HG03520 (cell line): ENCODE results near the gene PPM1K.

Experiments used
- ATAC-seq: cut with Tn5 transposase; IDR thresholded peaks from one replicate; pipeline ENCODE4 v1.9.1; 2021; ENCODE audit warnings: mild to moderate bottlenecking, moderate library complexity; ENCODE audit not compliant: unreplicated experiment

The PPM1K gene

DNA sequence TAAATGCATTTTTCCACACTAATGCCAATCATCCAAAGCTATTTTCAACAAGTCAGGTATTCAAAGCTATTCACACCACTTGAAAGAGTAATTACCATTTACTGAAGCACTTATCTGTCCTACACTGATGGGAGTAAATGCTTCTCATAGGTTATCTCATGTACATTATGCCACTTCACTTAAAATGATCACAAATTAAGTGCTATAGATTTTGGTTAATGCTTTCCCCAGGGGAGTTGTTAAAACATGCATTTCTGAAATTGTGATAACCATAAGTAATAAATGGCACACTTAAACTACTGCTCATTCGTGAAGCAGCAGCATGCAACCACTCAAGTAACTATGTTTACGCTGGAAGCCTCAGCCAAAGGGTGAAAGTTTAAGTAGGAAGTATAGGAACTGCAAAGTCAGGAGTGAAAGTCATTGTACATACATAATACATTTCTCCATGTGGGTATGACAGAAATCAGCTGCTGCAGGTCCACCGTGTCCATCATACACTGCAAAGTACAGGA lies 6.6 kb downstream of the PPM1K start:
- no peak for ATAC-seq

DNA sequence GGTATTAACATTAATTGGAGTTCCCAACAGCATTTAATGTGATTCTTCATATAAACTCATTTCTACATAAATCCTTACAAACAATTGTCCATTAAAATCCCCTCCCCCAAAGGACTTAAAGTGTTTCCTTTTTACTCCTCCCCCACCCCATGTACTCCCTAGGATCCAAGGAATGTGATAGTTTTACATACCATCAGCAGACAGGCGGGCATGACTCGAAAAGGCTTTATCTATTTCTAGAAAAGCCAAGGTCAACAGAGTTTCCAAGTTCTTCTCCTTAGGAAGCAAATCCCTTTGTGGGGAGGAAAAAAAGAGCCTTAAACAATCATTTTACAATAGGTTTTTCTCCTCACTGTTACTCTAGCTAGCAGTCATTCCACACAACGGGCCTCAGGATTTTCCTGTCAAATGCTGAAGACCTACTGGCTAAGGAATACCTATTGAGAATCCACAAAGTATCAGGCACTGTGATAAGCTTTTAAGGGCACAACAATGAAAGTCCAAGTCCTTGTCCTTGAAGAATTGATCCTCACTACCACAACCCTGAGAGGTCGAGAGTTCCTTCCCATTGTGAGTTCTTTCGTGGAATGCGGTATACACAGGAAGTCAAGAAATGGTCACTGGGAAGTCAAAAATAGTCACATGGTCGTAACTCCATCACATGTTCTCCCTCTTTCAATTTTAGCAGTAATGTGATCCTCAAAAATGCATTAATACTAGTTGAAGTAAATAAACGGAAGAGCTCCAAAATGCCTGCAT lies 7.2 kb downstream of the PPM1K start:
- no peak for ATAC-seq

DNA sequence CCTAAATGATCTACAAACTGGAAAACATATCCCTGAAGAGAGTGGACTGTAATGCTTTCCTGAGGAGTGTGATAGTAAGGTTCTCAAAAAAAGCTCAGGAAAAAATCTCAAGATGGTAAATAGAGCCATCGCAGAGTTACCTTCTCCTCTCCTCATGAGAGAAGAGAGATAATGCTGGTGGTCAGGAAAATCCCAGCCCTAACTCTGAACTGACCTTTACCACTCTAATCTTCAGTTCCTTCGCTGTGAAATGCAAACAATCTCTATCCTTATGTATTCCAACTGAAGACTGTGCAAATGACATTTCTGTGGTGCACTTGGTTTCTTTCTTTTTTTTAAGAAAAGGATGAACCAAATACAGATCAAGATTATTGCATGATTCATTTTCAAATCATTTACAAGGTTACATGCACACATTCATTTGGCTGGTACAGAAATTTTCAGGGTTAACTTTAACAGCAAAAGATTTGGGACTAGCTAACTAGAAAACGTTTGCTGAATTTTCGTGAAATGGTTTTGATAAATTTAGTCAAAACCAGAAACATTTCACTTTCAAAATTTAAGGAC lies 8.3 kb downstream of the PPM1K start:
- ATAC-seq, result no peak

DNA sequence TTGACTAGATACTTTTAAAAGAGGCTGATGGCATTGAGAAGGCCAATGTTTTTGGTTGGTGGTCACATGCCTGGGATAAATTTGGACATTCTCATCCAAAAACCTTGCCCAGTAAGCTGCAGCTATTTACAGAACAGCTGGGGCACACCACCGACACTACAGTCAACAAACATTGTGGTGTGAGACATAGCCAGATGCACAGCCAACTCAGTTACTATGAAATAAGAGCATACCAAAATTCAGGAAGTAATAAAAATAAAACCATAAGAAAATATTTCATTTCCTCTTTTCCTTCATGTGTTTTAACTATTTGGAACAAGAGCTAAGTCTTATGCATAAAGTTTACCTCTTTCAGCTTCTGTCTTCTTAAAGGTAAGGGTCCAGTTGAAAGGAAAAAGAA lies 8.8 kb downstream of the PPM1K start:
- peak; percentile 51 for ATAC-seq

DNA sequence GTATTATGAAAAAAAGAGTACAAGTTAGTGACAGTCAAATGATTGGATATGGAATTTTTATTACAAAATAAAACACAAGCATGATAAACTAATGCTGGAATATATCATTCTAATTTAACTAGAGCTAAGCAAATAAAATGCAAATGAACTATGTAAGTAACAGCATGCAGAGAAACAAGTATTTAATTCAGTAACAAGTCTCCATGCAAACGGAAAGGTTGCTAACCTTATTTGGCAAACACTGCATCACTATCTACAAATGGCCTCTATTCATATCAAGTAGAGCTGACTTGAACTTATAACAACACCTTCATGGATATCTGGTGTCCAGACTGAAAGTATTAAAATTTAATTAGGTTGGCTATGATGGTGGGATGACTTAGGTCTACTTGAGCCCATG lies 15.4 kb downstream of the PPM1K start:
- no peak for ATAC-seq

DNA sequence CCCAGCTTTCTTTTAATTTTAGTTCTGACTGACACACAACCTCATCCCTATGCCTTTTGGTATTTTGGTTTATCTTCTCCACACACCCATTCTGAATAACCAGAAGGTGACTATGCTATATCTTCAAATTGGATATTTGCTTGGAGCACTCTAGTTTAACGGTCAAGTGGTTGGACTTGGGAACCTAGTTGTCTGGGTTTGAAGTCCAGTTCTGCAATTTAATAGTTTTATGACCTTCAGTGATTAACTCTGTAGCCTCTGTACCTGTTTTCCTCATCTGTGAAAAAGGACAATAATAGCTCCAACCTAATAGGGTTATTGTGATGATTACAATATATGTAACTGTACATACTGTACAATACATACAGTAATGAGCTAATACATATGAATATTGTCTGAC lies 20.0 kb downstream of the PPM1K start:
- no peak for ATAC-seq

DNA sequence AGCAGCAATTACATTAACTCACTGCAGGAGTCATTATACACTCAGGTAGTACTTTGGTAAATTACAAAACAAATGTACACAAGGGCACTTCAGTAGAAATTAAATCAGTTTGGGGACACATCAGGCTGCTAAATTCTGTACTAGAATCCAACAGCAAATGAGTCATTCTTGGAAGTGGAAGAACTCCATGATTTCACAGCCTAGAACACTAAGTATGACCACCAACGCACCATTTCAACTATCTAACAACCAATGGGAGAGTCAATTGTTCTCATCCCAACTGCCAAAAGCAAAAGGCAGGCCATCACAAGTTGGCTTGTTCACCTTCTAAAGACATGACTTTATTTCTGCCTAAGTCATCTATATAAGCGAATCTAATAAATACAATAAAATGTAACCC lies 26.6 kb downstream of the PPM1K start:
- no peak for ATAC-seq

DNA sequence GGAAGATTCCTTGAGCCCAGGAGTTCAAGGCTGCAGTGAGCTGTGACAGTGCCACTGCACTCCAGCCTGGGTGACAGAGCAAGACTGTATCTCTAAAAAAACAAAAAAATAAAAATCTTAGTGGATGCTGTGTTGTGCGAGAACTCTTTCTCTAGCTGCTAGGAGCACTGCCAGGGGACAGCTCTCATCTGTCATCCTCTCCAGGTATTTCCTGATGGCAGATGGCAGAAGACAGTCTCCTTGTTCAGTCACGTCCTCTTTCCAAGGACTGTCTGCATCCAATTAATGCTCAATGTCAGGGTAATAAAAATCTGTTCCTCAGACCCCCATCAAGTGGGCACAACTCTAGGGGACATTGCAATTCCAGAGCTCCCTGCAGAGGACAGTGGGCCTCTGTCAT lies 29.2 kb downstream of the PPM1K start:
- no peak for ATAC-seq

DNA sequence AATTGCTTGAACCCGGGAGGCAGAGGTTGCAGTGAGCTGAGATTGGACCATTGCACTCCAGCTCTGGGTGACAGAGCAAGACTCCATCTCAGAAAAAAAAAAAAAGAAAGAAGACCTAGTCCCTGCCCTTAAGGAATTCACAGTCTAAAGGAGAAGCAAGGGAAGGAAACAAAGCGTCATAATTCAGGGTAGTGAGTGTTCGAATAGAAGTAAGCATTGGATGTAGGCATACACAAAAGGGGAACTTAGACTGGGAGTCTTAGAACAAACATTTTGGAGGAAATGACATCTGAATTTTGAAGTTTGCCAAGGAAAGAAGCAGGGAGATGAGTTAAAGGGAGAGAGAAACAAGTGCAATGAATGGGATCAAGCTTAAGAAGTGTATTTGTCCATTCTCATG lies 32.4 kb downstream of the PPM1K start:
- no peak for ATAC-seq

DNA sequence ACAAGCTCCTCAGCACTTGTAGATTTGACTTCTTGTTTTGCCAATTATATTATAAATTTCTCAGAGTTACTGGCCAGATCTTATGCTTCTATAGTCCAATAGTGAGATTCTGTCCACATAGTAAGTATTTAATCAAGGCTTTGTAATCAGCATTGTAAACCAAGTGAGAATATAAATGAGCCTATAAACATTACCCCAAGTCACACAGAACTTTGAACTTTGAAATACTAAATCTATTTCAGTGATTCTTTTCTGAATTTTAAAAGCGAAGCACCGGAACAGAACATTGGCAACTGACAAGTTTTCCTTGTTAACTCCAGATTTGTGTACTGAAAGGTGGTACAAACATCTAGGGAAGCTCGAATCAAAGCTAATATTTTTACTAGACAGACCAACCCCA lies 37.2 kb downstream of the PPM1K start:
- no peak for ATAC-seq

DNA sequence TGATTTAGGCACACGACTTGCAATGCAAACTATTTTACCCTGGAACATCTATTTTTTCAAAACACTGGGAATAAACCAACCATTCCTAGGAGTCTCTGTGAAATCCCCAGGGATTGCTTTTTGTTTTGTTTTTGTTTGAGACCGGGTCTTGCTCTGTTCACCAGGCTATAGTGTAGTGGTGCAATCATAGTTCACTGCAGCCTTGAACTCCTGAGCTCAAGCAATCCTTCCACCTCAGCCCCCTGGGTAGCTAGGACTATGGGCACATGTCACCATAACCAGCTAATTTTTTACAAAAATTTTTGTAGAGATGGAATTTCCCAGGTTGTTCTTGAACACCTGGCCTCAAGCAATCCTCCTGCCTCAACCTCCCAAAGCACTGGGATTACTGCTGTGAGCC lies 37.8 kb downstream of the PPM1K start:
- ATAC-seq, result no peak

DNA sequence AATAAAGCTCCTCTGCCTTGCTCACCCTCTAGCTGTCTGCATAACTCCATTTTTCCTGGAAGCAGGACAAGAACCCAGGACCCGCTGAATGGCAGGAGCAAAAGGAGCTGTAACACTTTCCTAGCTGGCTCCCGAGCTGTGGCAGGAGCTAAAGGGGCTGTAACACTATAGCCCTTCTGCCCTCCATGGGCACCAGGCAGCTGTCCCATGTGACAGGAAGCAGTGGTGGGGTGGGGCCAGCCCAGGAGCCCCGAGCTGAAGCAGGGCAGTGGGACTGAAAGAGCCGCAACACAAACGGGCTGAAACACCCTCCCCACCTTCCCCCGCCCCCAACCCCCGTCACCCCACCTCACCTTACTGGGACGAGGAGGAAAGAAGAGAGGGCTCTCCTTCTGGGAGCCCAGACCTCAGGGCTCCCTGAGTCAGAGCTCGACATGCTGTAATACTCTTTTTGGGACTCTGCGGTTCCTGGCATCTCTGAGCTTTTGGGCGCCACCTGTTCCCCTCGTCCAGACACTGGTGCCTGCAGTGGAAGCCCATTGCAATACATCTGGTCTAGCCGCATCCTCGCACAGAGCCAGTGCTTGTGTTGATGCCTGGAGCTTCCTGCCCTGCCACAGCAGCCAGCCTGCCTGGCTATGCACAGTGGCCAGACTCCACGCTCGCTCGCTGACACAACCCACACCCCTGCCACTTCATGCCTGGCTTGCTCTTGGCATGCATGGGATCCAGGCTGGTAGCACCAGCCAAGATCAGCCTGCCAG lies 39.4 kb downstream of the PPM1K start:
- ATAC-seq, result peak; percentile 75

DNA sequence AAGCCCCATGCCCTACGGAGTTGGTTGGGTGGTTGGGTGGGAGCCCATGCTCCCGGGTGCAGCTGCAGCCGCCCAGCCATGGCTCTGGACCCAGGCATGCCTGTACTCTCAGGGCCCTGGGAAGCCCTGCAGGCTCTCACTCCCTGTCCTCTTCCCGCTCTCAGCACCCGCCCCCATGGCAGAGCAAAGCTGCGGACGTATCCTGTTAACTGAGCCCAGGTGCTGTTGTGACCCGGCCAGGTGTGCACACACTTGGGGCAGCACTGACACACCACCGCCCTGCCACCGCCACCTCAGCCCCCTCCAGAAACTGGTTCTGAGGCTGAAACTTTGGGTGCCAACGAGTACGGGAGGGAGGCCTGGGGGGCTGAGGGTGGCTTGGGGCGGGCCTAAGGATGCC lies 40.3 kb downstream of the PPM1K start:
- no peak for ATAC-seq

DNA sequence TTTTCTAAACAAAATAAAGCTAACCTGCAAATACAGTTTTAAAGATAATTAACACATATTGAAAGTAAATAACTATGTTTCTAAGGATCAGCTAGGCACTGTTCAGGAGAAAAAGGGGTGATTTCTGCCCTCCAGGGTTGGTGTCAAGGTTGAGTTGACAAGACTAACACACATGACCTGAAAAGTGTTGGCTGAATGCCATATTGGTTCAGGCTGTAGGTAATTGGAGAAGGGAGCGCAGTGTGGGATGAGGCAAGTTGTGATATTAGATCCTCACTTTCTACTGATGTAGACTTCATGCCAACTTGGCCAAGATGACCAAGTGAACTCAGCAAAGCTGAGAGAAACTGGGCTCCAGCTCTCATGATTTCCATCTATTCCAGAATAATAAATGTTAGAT lies 42.2 kb downstream of the PPM1K start:
- no peak for ATAC-seq

DNA sequence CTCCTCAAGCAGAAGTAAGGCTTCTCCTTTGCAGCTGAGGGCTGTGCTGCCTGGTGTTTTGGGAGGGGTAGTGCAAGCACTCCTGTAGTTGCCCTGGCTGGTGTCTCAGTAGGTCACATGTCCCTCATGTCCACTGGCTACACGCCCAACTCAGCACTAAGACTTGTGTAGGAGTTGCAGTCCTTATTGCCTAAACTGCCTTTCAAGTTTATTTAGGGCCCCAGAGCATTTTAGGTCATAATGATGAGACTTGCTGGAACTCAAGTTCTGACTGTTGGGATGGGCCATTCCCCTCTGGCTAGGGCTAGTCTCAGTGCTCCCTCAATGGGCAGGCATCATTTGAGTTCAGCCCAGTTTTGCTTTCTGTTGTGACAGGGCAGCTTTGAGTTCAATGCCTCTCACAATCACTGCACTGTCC lies 44.1 kb downstream of the PPM1K start:
- ATAC-seq, result no peak

DNA sequence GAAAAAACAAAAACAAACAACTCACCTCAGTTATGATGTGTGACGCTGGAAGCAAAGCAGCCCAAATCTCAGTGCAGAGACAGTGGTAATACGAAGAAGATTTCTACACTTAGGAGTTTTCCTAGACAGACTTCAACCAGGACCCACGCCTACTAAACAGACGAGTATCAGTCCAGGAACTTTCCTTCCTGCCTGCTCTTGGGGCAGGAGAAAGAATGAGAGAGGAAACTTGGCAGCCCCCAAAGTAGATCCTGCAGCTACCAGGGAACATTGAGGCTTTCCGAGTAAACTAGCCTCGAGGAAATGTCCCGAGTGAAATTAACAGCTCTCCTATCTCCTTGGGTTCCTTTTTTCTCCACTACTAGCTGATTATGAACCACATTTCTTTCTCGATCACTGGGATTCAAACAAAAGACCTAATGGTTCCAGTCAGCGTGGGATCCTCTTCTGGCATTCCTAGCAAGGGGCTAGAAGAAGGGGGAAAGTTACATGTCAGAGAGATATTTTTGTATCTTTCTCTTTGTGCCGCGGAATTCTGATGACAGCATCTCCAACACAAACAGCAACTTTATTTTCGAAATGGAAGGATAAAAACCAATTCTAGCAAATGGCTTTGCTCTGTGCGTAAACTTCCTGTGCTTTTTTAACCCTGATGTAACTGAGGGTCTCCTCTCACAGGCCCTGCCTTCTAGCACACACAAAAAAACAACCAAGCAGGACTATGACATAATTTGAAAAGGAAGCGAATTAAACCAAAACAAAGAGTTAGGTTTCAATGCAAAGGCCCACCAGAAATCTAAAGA lies 53.2 kb downstream of the PPM1K start:
- ATAC-seq, result no peak

DNA sequence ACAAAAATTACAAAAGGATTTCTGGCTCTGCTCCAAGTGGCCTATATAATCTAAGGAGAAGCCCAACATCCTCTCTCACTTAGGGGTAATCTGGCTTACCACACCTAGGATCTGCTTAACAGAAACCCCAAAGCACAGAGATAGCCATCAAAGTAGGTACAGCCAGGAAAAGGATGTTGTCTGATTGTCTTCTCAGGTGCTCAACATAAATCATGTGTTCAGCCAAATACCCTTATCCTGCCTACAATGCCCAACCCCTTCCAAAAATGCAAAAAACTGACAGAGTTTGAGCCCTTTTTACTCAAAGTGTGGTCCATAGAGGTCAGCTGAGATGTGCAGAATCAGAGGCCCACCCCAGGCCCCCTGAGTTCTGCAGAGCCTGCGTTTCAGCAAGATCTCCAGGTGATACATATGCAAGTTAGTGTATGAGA lies 53.9 kb downstream of the PPM1K start:
- no peak for ATAC-seq

DNA sequence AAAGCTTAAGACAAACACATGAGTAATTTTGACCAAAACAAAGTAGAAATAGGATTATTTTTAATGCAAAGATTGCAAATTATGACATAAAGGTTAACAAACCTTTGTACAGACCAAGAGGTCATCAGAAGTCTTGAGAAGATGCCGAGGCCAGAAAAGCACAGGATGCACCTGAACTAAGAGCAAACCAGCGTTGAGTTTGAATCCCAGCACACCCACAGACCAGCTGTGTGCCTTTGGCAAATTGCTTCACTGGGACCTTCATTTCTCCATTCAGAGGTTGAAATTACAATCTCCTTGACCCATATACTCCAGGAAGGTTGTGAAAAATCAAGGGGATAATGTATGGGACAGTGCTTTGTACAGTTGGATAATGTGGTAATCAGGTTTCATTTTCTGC lies 56.6 kb downstream of the PPM1K start:
- ATAC-seq, result no peak

DNA sequence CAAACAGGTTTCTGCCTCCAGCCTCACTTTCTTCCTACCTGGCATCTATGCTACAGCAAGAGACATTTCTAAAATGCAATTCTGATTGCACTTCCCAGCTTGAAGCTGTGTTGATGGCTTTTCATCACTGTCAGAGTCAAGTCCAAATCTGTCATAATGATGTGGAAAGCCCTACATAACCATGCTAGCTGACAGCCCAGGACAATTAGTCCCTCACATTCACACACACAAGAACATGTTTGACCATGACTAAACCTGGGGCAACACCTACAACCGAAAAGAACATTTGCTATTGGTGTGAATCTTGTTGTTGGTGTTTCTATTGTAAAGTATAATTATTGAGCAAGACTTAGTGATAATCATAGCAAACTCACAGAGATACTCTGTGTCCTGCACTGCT lies 58.2 kb downstream of the PPM1K start:
- ATAC-seq, result no peak

DNA sequence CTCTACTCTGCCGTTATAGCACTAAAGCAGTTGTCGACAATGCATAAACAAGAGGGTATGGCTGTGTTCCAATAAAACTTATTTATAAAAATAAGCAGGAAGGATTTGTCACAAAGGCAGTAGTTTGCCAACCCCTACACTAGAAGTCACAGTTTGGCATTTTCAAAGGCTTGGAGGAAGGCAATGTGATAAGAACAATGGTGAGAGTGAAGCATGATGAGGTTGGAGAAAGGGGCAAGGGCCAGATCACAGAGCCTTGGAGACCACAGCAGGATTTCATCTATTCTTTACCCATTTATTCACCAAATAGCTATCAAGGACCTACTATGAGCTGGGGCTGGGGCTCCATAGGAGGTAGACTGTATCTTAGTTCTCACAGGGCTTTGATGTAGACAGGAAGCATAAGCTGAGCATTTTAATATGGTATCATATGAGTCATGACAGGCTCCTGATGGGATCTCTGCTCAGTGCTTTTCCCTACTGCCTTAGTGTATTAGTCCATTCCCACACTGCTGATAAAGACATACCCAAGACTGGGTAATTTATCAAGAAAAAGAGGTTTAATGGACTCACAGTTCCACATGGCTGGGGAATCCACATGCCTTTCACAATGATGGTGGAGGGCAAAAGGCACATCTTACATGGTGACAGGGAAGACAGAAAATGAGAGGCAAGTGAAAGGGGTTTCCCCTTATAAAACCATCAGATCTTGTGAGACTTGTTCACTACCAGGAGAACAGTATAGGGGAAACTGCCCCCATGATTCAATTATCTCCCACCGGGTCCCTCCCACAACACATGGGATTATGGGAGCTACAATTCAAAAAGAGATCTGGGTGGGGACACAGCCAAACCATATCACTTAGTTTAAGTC lies 58.9 kb downstream of the PPM1K start:
- ATAC-seq, result no peak
